GM21529 (cell line): Measurements from ENCODE around the gene LGALS3BP.
"Not testable (repeated sequence)": the region's sequence is repeated elsewhere in the genome, so short reads cannot be mapped to it uniquely, and the experiment has no call there.

Source experiments
- ATAC-seq: cut with Tn5 transposase; IDR thresholded peaks from one replicate; pipeline ENCODE4 v1.9.1; 2021; ENCODE audit not compliant: unreplicated experiment

LGALS3BP gene

GRCh38 chr17:78946131-78946530 lies 33.6 kb downstream of the LGALS3BP start:
- no peak for ATAC-seq

- not testable (repeated sequence) for ATAC-seq
Measured at GRCh38 chr17:78945455-78945854, 34.3 kb downstream of the LGALS3BP start.

DNA sequence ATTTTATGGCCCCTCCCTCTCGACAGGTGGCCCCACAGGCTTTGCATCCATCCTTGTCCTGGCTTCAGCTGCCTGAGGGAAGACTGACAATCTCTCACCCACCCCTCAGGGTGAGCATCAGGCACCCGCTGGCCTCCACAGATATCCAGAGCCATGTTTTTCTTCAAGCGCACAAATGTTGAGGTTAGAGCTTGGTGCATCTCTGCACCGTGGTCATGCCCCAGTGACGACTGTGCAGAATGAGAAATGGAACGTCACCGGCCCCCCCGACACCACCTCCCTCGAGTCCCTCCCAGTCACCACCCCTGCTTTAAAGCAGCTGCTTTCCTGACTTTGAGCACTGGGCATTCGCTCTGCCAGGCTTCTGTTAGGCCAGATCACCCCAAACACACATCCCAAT lies 34.8 kb downstream of the LGALS3BP start:
- no peak for ATAC-seq

DNA sequence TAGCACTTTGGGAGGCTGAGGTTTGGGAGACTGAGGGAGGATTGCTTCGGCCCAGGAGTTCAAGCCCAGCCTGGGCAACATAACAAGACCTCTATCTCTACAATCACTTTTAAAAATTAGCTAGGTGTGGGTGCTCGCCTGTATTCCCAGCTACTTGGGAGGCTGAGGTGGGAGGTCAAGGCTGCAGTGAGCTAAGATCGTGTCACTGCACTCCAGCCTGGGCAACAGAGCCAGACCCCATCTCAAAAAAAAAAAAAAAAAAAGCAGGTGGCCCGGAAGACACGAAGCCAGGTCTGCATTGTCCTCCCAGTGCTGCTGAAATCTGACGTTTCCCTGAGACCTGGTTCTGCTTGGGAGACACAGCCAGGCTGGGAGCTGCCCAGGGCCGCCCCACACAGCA lies 35.7 kb downstream of the LGALS3BP start:
- ATAC-seq = no peak

GRCh38 chr17:78940708-78941107 lies 39.0 kb downstream of the LGALS3BP start:
- no peak for ATAC-seq

DNA sequence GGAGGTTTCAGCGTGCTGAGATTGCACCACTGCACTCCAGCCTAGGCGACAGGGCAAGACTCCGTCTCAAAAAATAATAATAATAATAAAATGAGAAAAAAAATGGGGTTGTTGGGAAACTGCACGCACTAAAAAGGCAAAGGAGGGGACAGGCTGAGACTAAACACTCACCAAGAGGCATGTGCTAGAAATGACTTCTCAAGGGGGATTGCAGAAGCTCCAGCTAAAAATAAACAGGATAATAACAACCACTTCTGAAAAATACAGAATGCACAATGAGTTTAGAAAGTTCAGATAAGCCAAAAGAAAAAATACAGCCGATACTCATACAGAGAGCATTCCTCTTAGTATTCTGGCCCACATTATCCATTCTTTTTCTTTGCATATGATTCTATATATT lies 39.5 kb downstream of the LGALS3BP start:
- ATAC-seq = no peak

- no peak for ATAC-seq
Measured at GRCh38 chr17:78939615-78940014, 40.1 kb downstream of the LGALS3BP start.

- ATAC-seq = no peak
Measured at GRCh38 chr17:78937561-78937960, 42.2 kb downstream of the LGALS3BP start.

- ATAC-seq = no peak
Measured at GRCh38 chr17:78935419-78936323, 44.1 kb downstream of the LGALS3BP start.

DNA sequence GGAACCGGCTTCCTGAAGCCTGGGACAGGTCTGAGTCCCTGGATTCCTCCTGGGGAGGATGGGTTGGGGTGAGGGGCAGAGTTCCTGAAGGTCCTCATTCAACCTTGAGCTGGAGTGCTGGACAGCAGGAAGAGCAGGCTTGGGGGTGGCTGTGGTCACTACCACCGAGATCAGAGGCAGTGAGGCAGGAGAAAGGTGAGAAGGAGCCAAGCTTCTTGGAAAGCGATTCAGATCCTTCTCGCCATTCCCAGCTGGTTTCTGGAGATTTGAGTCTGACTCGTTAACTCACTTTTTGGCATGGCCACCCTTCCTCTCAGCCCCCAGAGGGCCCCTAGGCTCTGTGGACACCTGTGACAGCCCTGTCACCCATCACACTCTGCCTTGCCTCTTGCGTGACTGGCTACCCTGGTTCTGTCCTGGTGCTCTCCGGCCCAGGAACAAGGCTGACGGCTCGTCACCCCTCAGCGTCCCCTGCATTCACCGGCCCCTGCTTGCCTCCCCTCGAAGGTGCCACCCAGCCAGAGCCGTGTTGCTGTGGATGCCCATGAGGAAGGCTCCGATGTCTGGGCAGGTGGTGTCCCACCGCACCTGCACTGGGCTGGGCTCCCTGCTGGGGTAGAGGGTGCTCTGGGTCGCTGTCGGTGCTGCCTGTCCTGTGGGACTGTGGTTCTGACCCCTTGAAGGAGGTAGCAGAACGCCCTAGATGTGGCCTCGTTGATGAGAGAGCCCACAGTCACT lies 44.9 kb downstream of the LGALS3BP start:
- no peak for ATAC-seq

DNA sequence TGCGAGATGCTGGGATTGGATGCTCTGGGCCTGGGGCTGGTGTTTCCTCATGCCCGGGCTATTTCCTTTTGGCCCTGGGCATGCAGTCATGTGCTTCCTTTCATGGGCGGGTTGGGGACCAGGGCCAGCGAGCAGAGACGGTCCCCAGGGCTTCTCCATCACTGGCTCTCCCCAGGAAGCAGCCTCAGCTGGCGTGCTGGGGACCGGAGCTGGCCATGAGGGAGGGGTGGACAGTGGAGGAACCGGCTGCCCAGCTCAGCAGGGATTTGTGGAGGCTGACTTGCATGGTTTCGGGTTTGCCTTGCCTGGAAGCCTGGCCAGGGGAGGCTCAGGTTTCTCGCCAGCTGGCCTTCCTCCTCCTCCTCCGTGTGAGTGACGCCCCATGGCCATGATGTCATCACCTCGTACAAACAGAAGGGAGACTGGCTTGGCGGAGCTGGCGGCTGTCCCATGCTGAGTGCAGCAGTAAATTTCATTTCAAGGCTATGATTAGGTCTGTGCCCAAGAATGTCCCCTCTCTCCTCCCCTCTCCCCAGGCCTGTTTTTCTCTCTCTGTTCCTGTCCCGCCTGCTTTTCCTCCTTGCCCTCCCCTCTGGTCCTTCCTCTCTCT lies 45.7 kb downstream of the LGALS3BP start:
- no peak for ATAC-seq

GRCh38 chr17:78933025-78933958 lies 46.4 kb downstream of the LGALS3BP start:
- ATAC-seq = no peak

DNA sequence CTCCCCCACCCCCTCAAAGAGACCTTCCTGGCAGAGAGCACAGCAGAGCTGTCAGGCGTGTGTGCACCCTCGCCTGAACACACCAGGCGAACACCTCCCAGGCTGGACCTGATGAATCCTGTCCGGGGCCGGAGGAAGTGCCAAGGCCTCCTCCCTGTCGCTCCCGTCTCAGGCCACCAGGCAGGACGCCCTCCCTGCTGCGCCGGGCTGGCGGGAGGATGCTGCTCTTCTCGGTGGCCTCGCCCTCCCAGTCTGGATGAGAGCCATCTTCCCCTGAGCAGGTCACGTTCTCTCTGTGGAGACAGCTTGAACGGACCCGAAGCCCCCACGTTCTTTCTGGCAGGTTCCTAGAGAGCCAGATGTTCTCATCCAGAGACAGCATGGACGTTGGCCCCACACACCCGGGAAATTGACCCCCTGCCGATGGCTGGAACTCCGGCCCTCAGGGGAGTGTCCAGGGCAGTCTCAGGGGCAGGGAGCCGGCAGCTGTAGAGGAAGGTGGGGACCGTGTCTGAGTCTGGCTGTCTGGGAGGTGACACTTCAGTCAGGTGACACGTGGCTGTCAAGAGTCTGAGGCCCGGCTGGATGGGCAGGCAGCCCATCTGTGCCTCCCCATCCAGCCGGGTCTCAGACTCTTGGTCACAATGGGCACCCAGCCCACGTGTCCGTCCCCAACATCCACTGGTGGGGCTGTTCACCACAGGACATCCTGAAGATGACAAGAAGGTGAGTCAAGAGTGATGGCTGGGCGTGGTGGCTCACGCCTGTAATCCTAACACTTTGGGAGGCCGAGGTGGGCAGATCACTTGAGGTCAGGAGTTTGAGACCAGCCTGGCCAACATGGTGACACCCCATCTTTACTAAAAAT lies 49.6 kb downstream of the LGALS3BP start:
- ATAC-seq = no peak

DNA sequence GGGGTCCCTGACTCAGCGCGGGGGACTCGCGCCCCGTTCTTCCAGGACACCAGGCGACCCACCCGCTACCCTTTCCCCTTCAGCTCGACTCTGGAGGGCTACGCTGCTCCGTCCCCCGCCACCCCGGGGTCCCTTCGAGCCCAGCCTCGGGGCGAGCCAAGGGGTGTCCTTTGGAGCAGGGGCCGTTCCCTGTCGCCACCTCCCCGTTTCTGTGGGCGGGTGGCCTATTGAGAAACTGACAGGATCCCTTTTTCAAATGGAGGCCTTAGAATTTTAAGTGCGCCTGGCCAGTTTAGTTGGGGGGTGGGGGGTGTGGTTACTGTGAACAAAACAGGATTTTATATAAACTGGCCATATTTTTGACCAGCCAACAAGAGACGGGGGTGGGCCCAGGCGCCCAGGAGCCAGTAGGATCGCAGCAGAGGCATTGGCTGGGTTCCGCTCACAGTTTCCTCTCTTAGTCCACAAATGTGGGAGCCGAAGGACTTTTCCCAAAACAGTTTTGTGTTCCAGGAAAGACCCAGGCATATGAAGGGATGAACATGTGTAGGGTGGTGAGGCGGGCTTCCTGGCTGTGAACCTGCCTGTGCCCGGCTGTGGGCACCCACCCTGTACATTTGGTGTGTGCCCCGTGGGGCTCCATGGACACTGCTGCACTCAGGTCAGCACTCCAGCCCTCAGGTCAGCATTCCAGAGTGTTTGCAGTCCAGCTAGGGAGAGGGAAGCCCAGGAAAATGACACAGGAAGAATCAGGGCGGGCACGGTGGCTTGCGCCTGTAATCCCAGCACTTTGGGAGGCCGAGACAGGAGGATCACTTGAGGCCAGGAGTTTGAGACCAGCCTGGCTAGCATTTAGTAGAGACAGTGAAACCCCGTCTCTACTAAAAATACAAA lies 53.8 kb downstream of the LGALS3BP start:
- no peak for ATAC-seq

DNA sequence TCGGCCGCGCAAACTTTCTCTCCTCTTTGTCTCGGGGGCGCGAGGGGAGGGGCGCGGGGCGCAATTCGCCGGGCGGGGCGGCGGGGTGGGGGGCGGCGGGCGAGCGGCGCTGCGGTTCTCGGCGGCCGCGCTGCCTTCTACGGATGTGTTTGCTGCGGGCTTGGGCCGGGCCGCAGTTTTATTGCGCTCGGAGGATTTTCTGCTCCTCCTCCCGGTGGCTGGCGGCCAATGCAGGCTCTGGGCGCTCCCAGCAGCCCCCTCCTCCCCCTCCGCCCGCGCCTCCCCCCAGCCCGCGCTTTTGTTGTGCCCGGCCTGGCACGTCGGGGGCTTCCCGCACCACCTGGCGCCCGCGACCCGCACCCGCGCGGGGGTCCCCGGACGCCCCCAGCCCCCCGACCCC lies 54.5 kb downstream of the LGALS3BP start, which contains the start of gene TIMP2:
Gene TIMP2, minus strand, starts transcription at position 154 of the 400 bp plus-strand sequence. CDS start 299 bp downstream, outside the sequence.
- ATAC-seq = no peak

DNA sequence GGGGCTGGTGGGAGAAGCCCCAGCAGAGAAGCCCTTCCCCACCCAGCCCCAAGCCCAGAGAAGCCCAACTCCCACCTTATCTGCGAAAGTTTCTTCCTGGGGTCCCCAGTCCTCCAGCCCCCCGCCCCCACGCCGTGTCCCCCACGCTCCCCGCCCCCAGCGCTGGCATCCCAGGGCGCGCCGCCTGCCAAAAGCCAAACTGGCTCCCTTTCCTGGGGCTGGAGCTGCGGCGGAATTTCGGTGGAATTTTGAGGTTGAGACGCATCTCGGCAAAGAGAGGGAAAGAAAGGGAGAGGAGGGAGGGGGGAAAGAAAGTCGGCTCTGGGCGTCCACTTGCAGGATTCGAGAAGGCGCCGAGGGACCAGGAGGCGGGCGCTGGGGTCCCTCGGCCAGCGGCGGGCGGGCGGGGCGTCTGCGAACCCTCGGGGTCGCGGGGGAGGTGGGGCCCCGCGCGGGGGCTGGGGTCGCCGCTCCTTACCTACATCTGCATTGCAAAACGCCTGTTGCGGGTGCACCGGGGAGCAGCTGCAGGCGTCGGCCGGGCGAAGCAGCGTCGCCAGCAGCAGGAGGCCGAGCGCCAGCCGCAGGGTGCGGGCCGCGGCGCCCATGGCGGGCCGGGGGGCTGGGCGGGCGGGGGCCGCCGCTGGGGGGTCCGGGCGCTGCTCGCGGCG lies 55.1 kb downstream of the LGALS3BP start:
- no peak for ATAC-seq

DNA sequence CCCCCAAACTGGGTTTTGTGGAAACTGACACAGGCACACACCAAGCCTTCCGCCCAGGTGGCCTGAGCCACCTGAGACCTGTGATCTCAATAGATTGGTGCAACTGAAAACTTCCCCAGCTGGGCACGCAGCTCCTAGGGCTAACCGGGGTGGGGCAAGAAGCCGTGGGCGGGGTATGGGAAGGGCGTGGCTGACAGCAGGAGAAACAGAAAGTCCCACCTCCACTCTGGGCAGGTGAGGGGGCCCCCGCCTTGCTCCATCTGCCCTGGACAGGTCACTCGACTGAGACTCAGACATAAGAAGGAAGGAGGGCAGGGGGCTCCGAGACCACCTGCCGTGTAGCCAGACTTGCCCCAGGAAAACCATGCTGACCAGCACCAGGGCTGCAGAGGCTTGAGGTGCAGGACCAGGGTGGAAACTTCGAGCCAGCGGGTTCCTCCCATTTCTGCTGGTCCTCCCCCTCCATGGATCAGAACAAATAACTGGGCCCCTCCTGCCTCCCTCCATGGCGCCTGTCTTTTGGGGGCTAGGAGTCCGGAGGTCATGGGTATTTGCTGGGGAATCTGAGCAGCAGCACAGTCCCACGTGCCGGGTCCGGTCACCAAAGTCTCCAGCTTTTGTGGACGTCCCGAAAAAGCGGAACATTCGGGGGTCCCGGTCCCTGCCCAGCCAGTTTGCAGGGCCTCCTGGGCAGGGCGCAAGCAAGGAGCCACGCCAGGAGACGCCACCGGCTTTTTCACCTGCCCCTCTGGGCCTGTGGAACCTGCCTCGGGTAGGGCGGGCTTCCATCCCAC lies 55.9 kb downstream of the LGALS3BP start:
- ATAC-seq = no peak
